ENCODE results near the gene ZSCAN1.

- TF ChIP-seq CTCF (IDR thresholded peaks at IDR 0.05) (no peak), POLR2A (IDR thresholded peaks at IDR 0.05) (no peak)
Measured at GRCh38 chr19:58052256-58052655, 18.4 kb downstream of the ZSCAN1 start.
